Transverse colon (tissue), 4 donors: ENCODE data around the gene RET. TPM values are rescaled to one million over a fixed set of nuclear protein-coding genes. Genes with fewer than 3 reads are reported as not detected.
A peak's percentile ranks its signal among the peaks of the same experiment; 100 is the strongest.

Source experiments
- DNase-seq: peaks from one replicate; pipeline ENCODE4 v3.0.0-alpha.2; 2019
- H3K27ac ChIP-seq, 4 donors: fragments of 200-600 bp; sonication (generic); 2 replicates each; pipeline ENCODE4 v1.5.1; 2016 to 2018; ENCODE audit warnings: inconsistent platforms in 4 of 4
- H3K27me3 ChIP-seq: fragments of 200-600 bp; sonication (generic); 2 replicates; pipeline ENCODE4 v1.5.1; 2017; ENCODE audit warnings: inconsistent platforms
- H3K36me3 ChIP-seq, 4 donors: fragments of 200-600 bp; sonication (generic); 2 replicates each; pipeline ENCODE4 v1.5.1; 2017 to 2019; ENCODE audit warnings: inconsistent platforms in 4 of 4
- H3K4me1 ChIP-seq, 4 donors: fragments of 200-600 bp; sonication (generic); 2 replicates each; pipeline ENCODE4 v1.5.1; 2017 to 2020; ENCODE audit warnings: inconsistent platforms in 4 of 4
- H3K4me3 ChIP-seq, 4 donors: fragments of 200-600 bp; sonication (generic); 1 replicate in 1 of 4; 2 replicates in 3 of 4; pipeline versions ENCODE4 v1.5.1 to v1.6.1; 2017 to 2019; ENCODE audit warnings: inconsistent platforms in 4 of 4
- H3K9me3 ChIP-seq, 2 donors: fragments of 200-600 bp; sonication (generic); 2 replicates each; pipeline ENCODE4 v1.5.1; 2017 to 2019; ENCODE audit warnings: inconsistent platforms in 2 of 2
- CTCF ChIP-seq, 5 experiments: fragments of 200-600 bp in 3 of 5; fragments of 450-650 bp in 2 of 5; sonication (generic) in 3 of 5; IDR thresholded peaks; 1 replicate in 2 of 5; 2 replicates in 3 of 5; pipeline ENCODE4 v1.5.1; 2016 to 2017; ENCODE audit warnings: antibody characterized with exemption in 5 of 5, inconsistent platforms in 3 of 5, mild to moderate bottlenecking in 2 of 5, moderate library complexity in 1 of 5
- EP300 ChIP-seq: sonication (generic); formaldehyde crosslinking; IDR thresholded peaks from one replicate; pipeline ENCODE4 v1.6.1; 2017; ENCODE audit warnings: antibody characterized with exemption, low read depth
- POLR2A ChIP-seq: fragments of 450-650 bp; IDR thresholded peaks from one replicate; pipeline ENCODE4 v1.6.1; 2016; ENCODE audit warnings: antibody characterized with exemption, mild to moderate bottlenecking, moderate library complexity
- POLR2AphosphoS5 ChIP-seq, 3 donors: sonication (generic); formaldehyde crosslinking; IDR thresholded peaks; one replicate each; pipeline ENCODE4 v1.6.1; 2016; ENCODE audit warnings: antibody characterized with exemption in 3 of 3
- WGBS, 2 donors: methylation state at CpG; one replicate each; pipeline ENCODE4 v1.1.5; 2018; ENCODE audit warnings: low coverage in 1 of 2; 5-methylcytosine and 5-hydroxymethylcytosine counted together
- in situ Hi-C, 4 donors: fragments of 200-750 bp; cut with MboI; loops; one replicate each; pipeline versions ENCODE4 v1.15.0 to v1.15.1; 2017; ENCODE audit warnings: low sequenced_read_pairs in 3 of 4, low pct_ligation_motif_present in 1 of 4, low pct_unique_long_range_greater_than_20kb in 1 of 4
- intact Hi-C: fragments of 100-400 bp; cut with DNase I; formaldehyde crosslinking; loops from one replicate; pipeline ENCODE4 v1.15.1; 2023; ENCODE audit warnings: low total_unique reads
- total RNA-seq, 4 donors: library from RNA; depleted of rRNA; stranded (reverse); fragments of >200 nt; gene quantifications; one replicate each; pipeline ENCODE4 v1.1.0, GENCODE V29; 2016

Gene RET
- total RNA-seq, 4 donors from 2014 or later: 0.37 to 5.6 (median 1.4) TPM

GRCh38 chr10:43069211-43069515, 7.7 kb upstream of the RET start:
- H3K27ac ChIP-seq: peak overlapping the region in 1 of 4 donors; percentile 18
- no peaks in the 10 kb centered on the region for H3K9me3 ChIP-seq
- DNase-seq: no peak
- H3K27me3 ChIP-seq: no peaks in the 10 kb centered on the region
- no peak overlapping the region for H3K4me3 ChIP-seq
- no peak for TF ChIP-seq POLR2A
- no peak for TF ChIP-seq CTCF (IDR thresholded peaks at IDR 0.05)
- no peak for TF ChIP-seq EP300
- no peak for TF ChIP-seq POLR2AphosphoS5 (IDR thresholded peaks at IDR 0.05)
- WGBS, 2 donors: 75% methylated on average over 4 of the region's 5 CpGs; no CpG with 5 or more reads in 1 of the 2 donors
- in situ Hi-C loops: no loop called here
- no peaks in the 10 kb centered on the region for H3K36me3 ChIP-seq
- H3K4me1 ChIP-seq: peaks cover 0 to 10% (median 0%) of the 10 kb centered on the region in 4 donors
- intact Hi-C loops: no loop called here

- Histone ChIP-seq H3K36me3 (no peaks in the 10 kb centered on the region), H3K4me3 (no peak overlapping the region), H3K27ac (no peak overlapping the region), H3K4me1 (peaks cover 0 to 10% (median 0%) of the 10 kb centered on the region in 4 donors), H3K9me3 (no peaks in the 10 kb centered on the region), H3K27me3 (peaks cover 2% of the 10 kb centered on the region)
- 94% methylated on average over 4 of the region's 4 CpGs; no CpG with 5 or more reads in 1 of the 2 donors for WGBS, 2 donors
- no peak for DNase-seq
- TF ChIP-seq POLR2AphosphoS5 (IDR thresholded peaks at IDR 0.05) (no peak), POLR2A (no peak), CTCF (IDR thresholded peaks at IDR 0.05) (no peak), EP300 (no peak)
- in situ Hi-C loops (no loop called here), intact Hi-C loops (no loop called here)
Observed at GRCh38 chr10:43069579-43069978, 7.3 kb upstream of the RET start.

GRCh38 chr10:43070121-43071085, 6.5 kb upstream of the RET start:
- intact Hi-C loops: loop anchor here (1.0 kb wide), 1 partner anchor 37 kb away; no protein-coding TSS in a partner anchor

More at GRCh38 chr10:43070121-43071085, 6.5 kb upstream of the RET start:
- in situ Hi-C loops: no loop called here
- H3K36me3 ChIP-seq: no peaks in the 10 kb centered on the region
- H3K9me3 ChIP-seq: no peaks in the 10 kb centered on the region
- H3K27ac ChIP-seq: no peak overlapping the region
- no peak for TF ChIP-seq CTCF (IDR thresholded peaks at IDR 0.05)
- WGBS, 2 donors: 86% methylated on average over 16 of the region's 17 CpGs; no CpG with 5 or more reads in 1 of the 2 donors
- H3K4me1 ChIP-seq: peaks cover 0 to 10% (median 0%) of the 10 kb centered on the region in 4 donors
- DNase-seq: no peak
- no peak overlapping the region for H3K4me3 ChIP-seq
- H3K27me3 ChIP-seq: peaks cover 8% of the 10 kb centered on the region
